HEK293 (cell line): ENCODE data around the gene CSTA.

ENCODE experiments used
- CTCF ChIA-PET: fragments of 350-600 bp; formaldehyde crosslinking; extraction: SDS; loops from one replicate; lab custom pipeline; 2021; ENCODE audit warnings: antibody characterized with exemption; lab: Yijun Ruan, JAX
- POLR2A ChIA-PET: fragments of 300-600 bp; formaldehyde crosslinking; extraction: SDS; loops from one replicate; lab custom pipeline; 2020; ENCODE audit warnings: antibody characterized with exemption, inconsistent platforms; lab: Yijun Ruan, JAX
- H3K27ac ChIP-seq: fragments of 200-500 bp; sonication (Bioruptor generic); 2 replicates; pipeline ENCODE4 v1.5.1; 2014; ENCODE audit warnings: low read depth, low read length, control low read depth, inconsistent platforms; ENCODE audit errors: extremely low read depth
- H3K36me3 ChIP-seq, 2 experiments: fragments of 200-500 bp in 1 of 2; sonication (Bioruptor generic) in 1 of 2; 1 replicate in 1 of 2; 2 replicates in 1 of 2; pipeline ENCODE4 v1.5.1; 2014 to 2017; ENCODE audit warnings: inconsistent platforms in 2 of 2, low read length in 2 of 2; ENCODE audit not compliant: control insufficient read depth in 2 of 2, insufficient read depth in 1 of 2
- H3K4me1 ChIP-seq: fragments of 200-500 bp; sonication (Bioruptor generic); 2 replicates; pipeline ENCODE4 v1.5.1; 2014; ENCODE audit warnings: mild to moderate bottlenecking, low read length, inconsistent platforms; ENCODE audit not compliant: control insufficient read depth, insufficient read depth
- H3K4me3 ChIP-seq: 2 replicates; pipeline ENCODE4 v1.5.1; 2011; ENCODE audit warnings: low read depth, mild to moderate bottlenecking, control low read depth, low read length, moderate library complexity
- H3K9me3 ChIP-seq: fragments of 200-500 bp; sonication (Bioruptor generic); 2 replicates; pipeline ENCODE4 v1.5.1; 2014; ENCODE audit warnings: low read depth, low read length, inconsistent platforms; ENCODE audit not compliant: control insufficient read depth, insufficient read depth
- KLF9 ChIP-seq: fragments of 450-650 bp; formaldehyde crosslinking; IDR thresholded peaks from 2 replicates; pipeline ENCODE4 v1.5.1; 2016; ENCODE audit warnings: missing biosample characterization, missing genetic modification characterization, low read depth
- SETDB1 ChIP-seq: IDR thresholded peaks from one replicate; pipeline ENCODE4 v1.6.1; 2017; ENCODE audit warnings: mild to moderate bottlenecking, low read length, moderate library complexity, mixed read lengths; ENCODE audit not compliant: insufficient read length
- ZFP69B ChIP-seq: fragments of 450-650 bp; formaldehyde crosslinking; IDR thresholded peaks from 2 replicates; pipeline ENCODE4 v1.5.1; 2016; ENCODE audit warnings: missing biosample characterization, missing genetic modification characterization
- ZNF184 ChIP-seq: fragments of 450-650 bp; IDR thresholded peaks from 2 replicates; pipeline ENCODE4 v1.5.1; 2018; ENCODE audit warnings: missing biosample characterization, mild to moderate bottlenecking, missing genetic modification characterization
- ZNF19 ChIP-seq: fragments of 450-650 bp; formaldehyde crosslinking; IDR thresholded peaks from 2 replicates; pipeline ENCODE4; 2016; ENCODE audit warnings: missing biosample characterization, missing genetic modification characterization, low read depth
- ZNF202 ChIP-seq: fragments of 450-650 bp; formaldehyde crosslinking; IDR thresholded peaks from 2 replicates; pipeline ENCODE4 v1.5.1; 2016; ENCODE audit warnings: missing biosample characterization, missing genetic modification characterization, borderline replicate concordance
- ZNF266 ChIP-seq: fragments of 450-650 bp; formaldehyde crosslinking; IDR thresholded peaks from 2 replicates; pipeline ENCODE4 v1.5.1; 2016; ENCODE audit warnings: missing biosample characterization, missing genetic modification characterization, low read depth
- ZNF350 ChIP-seq: fragments of 450-650 bp; formaldehyde crosslinking; IDR thresholded peaks from 2 replicates; pipeline ENCODE4 v1.5.0; 2017; ENCODE audit warnings: missing biosample characterization, mild to moderate bottlenecking, missing genetic modification characterization
- ZNF354C ChIP-seq: fragments of 450-650 bp; formaldehyde crosslinking; IDR thresholded peaks from 2 replicates; pipeline ENCODE4 v1.5.1; 2016; ENCODE audit warnings: missing biosample characterization, missing genetic modification characterization, low read depth, borderline replicate concordance
- ZNF404 ChIP-seq: fragments of 450-650 bp; formaldehyde crosslinking; IDR thresholded peaks from 2 replicates; pipeline ENCODE4 v1.5.1; 2017; ENCODE audit warnings: missing biosample characterization, missing genetic modification characterization
- ZNF433 ChIP-seq: fragments of 450-650 bp; formaldehyde crosslinking; IDR thresholded peaks from 2 replicates; pipeline ENCODE4 v1.5.1; 2016; ENCODE audit warnings: missing biosample characterization, missing genetic modification characterization, low read depth
- ZNF548 ChIP-seq: fragments of 450-650 bp; formaldehyde crosslinking; IDR thresholded peaks from 2 replicates; pipeline ENCODE4 v1.5.1; 2016; ENCODE audit warnings: missing biosample characterization, missing genetic modification characterization
- ZNF580 ChIP-seq: fragments of 450-650 bp; formaldehyde crosslinking; IDR thresholded peaks from 2 replicates; pipeline ENCODE4 v1.5.1; 2016; ENCODE audit warnings: missing biosample characterization, missing genetic modification characterization
- ZNF600 ChIP-seq: fragments of 450-650 bp; formaldehyde crosslinking; IDR thresholded peaks from 2 replicates; pipeline ENCODE4 v1.5.1; 2016; ENCODE audit warnings: missing biosample characterization, missing genetic modification characterization
- ZNF660 ChIP-seq: fragments of 450-650 bp; IDR thresholded peaks from 2 replicates; pipeline ENCODE4 v1.5.1; 2018; ENCODE audit warnings: missing biosample characterization, mild to moderate bottlenecking, missing genetic modification characterization

Gene CSTA

GRCh38 chr3:122390665-122391064 is 65.6 kb downstream of the CSTA start:
- CTCF ChIA-PET, result interaction anchor here (0.6 to 1.3 kb wide), 4 partner anchors 14 to 957 kb away, joined by 3 to 5 read pairs (median 3); no protein-coding TSS in a partner anchor
- peaks cover 0 to 11% of the 10 kb centered on the region in 2 experiments; a peak in 2 of 3 replicates for H3K36me3 ChIP-seq
- POLR2A ChIA-PET, result no interaction called here
- no peaks in the 10 kb centered on the region for H3K4me1 ChIP-seq
- no peak for TF ChIP-seq ZNF600 (tag by site-specific recombination)
- TF ChIP-seq ZNF404 (tag by site-specific recombination), result no peak
- no peak for TF ChIP-seq ZFP69B (tag by site-specific recombination)
- TF ChIP-seq ZNF350 (tag by site-specific recombination), result no peak
- TF ChIP-seq SETDB1, result no peak
- TF ChIP-seq ZNF548 (tag by site-specific recombination), result no peak
- no peak for TF ChIP-seq ZNF660 (tag by site-specific recombination)
- no peak for TF ChIP-seq ZNF19 (tag by site-specific recombination)
- TF ChIP-seq ZNF433 (tag by site-specific recombination), result no peak
- TF ChIP-seq ZNF202 (tag by site-specific recombination), result no peak
- TF ChIP-seq ZNF266, result no peak
- no peak for TF ChIP-seq KLF9
- TF ChIP-seq ZNF184 (tag by site-specific recombination), result no peak
- TF ChIP-seq ZNF580 (tag by site-specific recombination), result no peak
- TF ChIP-seq ZNF354C (tag by site-specific recombination), result no peak
- no peaks in the 10 kb centered on the region for H3K9me3 ChIP-seq
- no peak overlapping the region for H3K4me3 ChIP-seq
- no peak overlapping the region for H3K27ac ChIP-seq
